MM.1S (cell line): ENCODE measurements around the gene ANTKMT.

Experiments used
- DNase-seq: peaks from one replicate; pipeline ENCODE4 v3.0.0-alpha.2; 2015
- H2AFZ ChIP-seq: fragments of 300-600 bp; sonication (generic); 2 replicates; pipeline ENCODE4 v1.6.0; 2016; ENCODE audit warnings: antibody characterized with exemption, low read length
- H3F3A ChIP-seq: fragments of 300-600 bp; sonication (generic); 2 replicates; pipeline ENCODE4 v1.6.1; 2016; ENCODE audit warnings: mild to moderate bottlenecking, antibody characterized with exemption, low read length, moderate library complexity, mixed read lengths; ENCODE audit not compliant: insufficient read depth
- H3K27ac ChIP-seq: fragments of 300-600 bp; sonication (generic); 2 replicates; pipeline ENCODE4 v1.5.1; 2016; ENCODE audit warnings: mild to moderate bottlenecking, low read length
- H3K27me3 ChIP-seq: fragments of 300-600 bp; sonication (generic); replicated peaks from 2 replicates; pipeline ENCODE4 v1.6.0; 2016; ENCODE audit warnings: low read length; ENCODE audit not compliant: insufficient read depth
- H3K36me3 ChIP-seq: fragments of 300-600 bp; sonication (generic); replicated peaks from 2 replicates; pipeline ENCODE4 v1.6.1; 2016; ENCODE audit warnings: mild to moderate bottlenecking, low read length, mixed read lengths; ENCODE audit not compliant: insufficient read depth
- H3K4me1 ChIP-seq: fragments of 300-600 bp; sonication (generic); 2 replicates; pipeline ENCODE4 v1.6.1; 2016; ENCODE audit warnings: low read length, mixed read lengths
- H3K4me2 ChIP-seq: fragments of 300-600 bp; sonication (generic); 2 replicates; pipeline ENCODE4 v1.6.0; 2016; ENCODE audit warnings: low read depth, low read length
- H3K4me3 ChIP-seq: fragments of 300-600 bp; sonication (generic); 2 replicates; pipeline ENCODE4 v1.5.1; 2016; ENCODE audit warnings: low read length, mixed read lengths
- H3K79me2 ChIP-seq: fragments of 300-600 bp; sonication (generic); 2 replicates; pipeline ENCODE4 v1.6.1; 2016; ENCODE audit warnings: mixed run types, low read length, mixed read lengths
- H3K9ac ChIP-seq: fragments of 300-600 bp; sonication (generic); 2 replicates; pipeline ENCODE4 v1.6.1; 2016; ENCODE audit warnings: low read length, mixed read lengths
- H3K9me2 ChIP-seq: fragments of 300-600 bp; sonication (generic); replicated peaks from 2 replicates; pipeline ENCODE4 v1.6.1; 2016; ENCODE audit warnings: mild to moderate bottlenecking, low read length, mixed read lengths; ENCODE audit not compliant: insufficient read depth
- H3K9me3 ChIP-seq: fragments of 300-600 bp; sonication (generic); replicated peaks from 2 replicates; pipeline ENCODE4 v1.6.1; 2016; ENCODE audit warnings: mild to moderate bottlenecking, low read length, mixed read lengths; ENCODE audit not compliant: insufficient read depth
- H4K20me1 ChIP-seq: fragments of 300-600 bp; sonication (generic); 2 replicates; pipeline ENCODE4 v1.6.1; 2016; ENCODE audit warnings: mild to moderate bottlenecking, low read length, moderate library complexity, mixed read lengths; ENCODE audit not compliant: insufficient read depth
- CTCF ChIP-seq: fragments of 300-600 bp; sonication (generic); IDR thresholded peaks from 2 replicates; pipeline ENCODE4 v1.5.1; 2016; ENCODE audit warnings: antibody characterized with exemption, low read length, mixed read lengths
- EZH2 ChIP-seq: fragments of 300-600 bp; sonication (generic); optimal IDR thresholded peaks from 2 replicates; pipeline ENCODE3; 2017; ENCODE audit warnings: low read depth, mild to moderate bottlenecking, antibody characterized with exemption, low read length, mixed read lengths
- EZH2phosphoT487 ChIP-seq: fragments of 300-600 bp; sonication (generic); IDR thresholded peaks from 2 replicates; pipeline ENCODE4 v1.6.1; 2018; ENCODE audit warnings: antibody characterized with exemption, low read length

Gene ANTKMT

GRCh38 chr16:747978-748746, 27.2 kb downstream of the ANTKMT start:
- Histone ChIP-seq H3K27me3 (peaks cover 80% of the 10 kb centered on the region), H3K4me3 (no peak overlapping the region), H3K4me2 (no peak overlapping the region), H3K79me2 (no peaks in the 10 kb centered on the region), H3K9ac (no peak overlapping the region), H3K9me2 (no peaks in the 10 kb centered on the region), H2AFZ (no peak overlapping the region), H3K36me3 (no peaks in the 10 kb centered on the region), H3F3A (no peaks in the 10 kb centered on the region), H3K4me1 (no peaks in the 10 kb centered on the region), H3K27ac (no peak overlapping the region), H3K9me3 (no peaks in the 10 kb centered on the region), H4K20me1 (no peaks in the 10 kb centered on the region)
- TF ChIP-seq CTCF = no peak
- no peak for TF ChIP-seq EZH2phosphoT487
- TF ChIP-seq EZH2 = no peak
- no peak for DNase-seq

GRCh38 chr16:749010-749409, 28.1 kb downstream of the ANTKMT start:
- Histone ChIP-seq H3K27me3 (peaks cover 81% of the 10 kb centered on the region), H3K4me3 (no peak overlapping the region), H3K9me2 (no peaks in the 10 kb centered on the region), H2AFZ (no peak overlapping the region), H3K4me2 (no peak overlapping the region), H3K36me3 (no peaks in the 10 kb centered on the region), H3F3A (no peaks in the 10 kb centered on the region), H3K27ac (no peak overlapping the region), H3K79me2 (no peaks in the 10 kb centered on the region), H4K20me1 (no peaks in the 10 kb centered on the region), H3K9ac (no peak overlapping the region), H3K9me3 (no peaks in the 10 kb centered on the region), H3K4me1 (no peaks in the 10 kb centered on the region)
- TF ChIP-seq EZH2 (no peak), CTCF (no peak), EZH2phosphoT487 (no peak)
- no peak for DNase-seq

- Histone ChIP-seq H4K20me1 (no peaks in the 10 kb centered on the region), H3K9me2 (no peaks in the 10 kb centered on the region), H3K79me2 (no peaks in the 10 kb centered on the region), H3K4me1 (no peaks in the 10 kb centered on the region), H3K4me2 (no peak overlapping the region), H2AFZ (no peak overlapping the region), H3K9me3 (no peaks in the 10 kb centered on the region), H3K36me3 (no peaks in the 10 kb centered on the region), H3F3A (no peaks in the 10 kb centered on the region), H3K4me3 (no peak overlapping the region), H3K27ac (no peak overlapping the region), H3K9ac (no peak overlapping the region), H3K27me3 (peaks cover 91% of the 10 kb centered on the region)
- no peak for TF ChIP-seq EZH2phosphoT487
- no peak for DNase-seq
These were observed 29.5 kb downstream of the ANTKMT start for GRCh38 chr16:750485-750884.
